Adipose tissue (tissue), 3 donors: ENCODE results near the gene GPX7. TPM values are rescaled to one million over a fixed set of nuclear protein-coding genes. Genes with fewer than 3 reads are reported as not detected.

Experiments
- H3K27ac ChIP-seq: one replicate; pipeline ENCODE4 v1.5.1; 2013; ENCODE audit warnings: low read depth, low read length
- WGBS, 3 donors: extraction: QIAGEN DNeasy Blood & Tissue Kit; methylation state at CpG; one replicate each; pipeline ENCODE4 v1.1.7; 2013; 5-methylcytosine and 5-hydroxymethylcytosine counted together
- polyA plus RNA-seq, 3 donors: library from polyadenylated mRNA; stranded (reverse); fragments of 200-250 nt; gene quantifications; one replicate each; pipeline ENCODE4 v1.2.3, GENCODE V29; 2013
- donor health status: healthy with polysubstance abuse.
- donor health status: Bipolar disorder and iron deficiency.
- donor health status: healthy.

The GPX7 gene
- polyA plus RNA-seq, 3 donors, result 8.2 to 10.6 (median 8.7) TPM

GRCh38 chr1:52614671-52615070, 12.5 kb downstream of the GPX7 start:
- H3K27ac ChIP-seq, result no peak overlapping the region
- 89 to 97% (median 93%) methylated on average over 5 of the region's 5 CpGs for WGBS, 3 donors

GRCh38 chr1:52615489-52616042, 13.4 kb downstream of the GPX7 start:
- 74 to 80% (median 79%) methylated on average over 5 of the region's 5 CpGs for WGBS, 3 donors
- H3K27ac ChIP-seq, result no peak overlapping the region

- WGBS, 3 donors, result 98 to 100% (median 100%) methylated on average over 2 of the region's 2 CpGs
- H3K27ac ChIP-seq, result no peak overlapping the region
These were observed 19.8 kb downstream of the GPX7 start for GRCh38 chr1:52621950-52622349.

- no peak overlapping the region for H3K27ac ChIP-seq
These were observed 21.6 kb downstream of the GPX7 start for GRCh38 chr1:52623812-52624211.

GRCh38 chr1:52627028-52627427, 24.9 kb downstream of the GPX7 start:
- no peak overlapping the region for H3K27ac ChIP-seq
- WGBS, 3 donors, result 69 to 96% (median 73%) methylated on average over 2 of the region's 2 CpGs

More at GRCh38 chr1:52623812-52624211, 21.6 kb downstream of the GPX7 start:
- 93 to 97% (median 95%) methylated on average over 3 of the region's 3 CpGs for WGBS, 3 donors

GRCh38 chr1:52628614-52629324, 26.6 kb downstream of the GPX7 start:
- H3K27ac ChIP-seq, result no peak overlapping the region
- WGBS, 3 donors, result 69 to 75% (median 71%) methylated on average over 8 of the region's 8 CpGs

- WGBS, 3 donors, result 39 to 71% (median 59%) methylated on average over 7 of the region's 7 CpGs
- no peak overlapping the region for H3K27ac ChIP-seq
These were observed 27.1 kb downstream of the GPX7 start for GRCh38 chr1:52629325-52629643.

- WGBS, 3 donors, result 82 to 98% (median 97%) methylated on average over 2 of the region's 2 CpGs
- no peak overlapping the region for H3K27ac ChIP-seq
These were observed 27.5 kb downstream of the GPX7 start for GRCh38 chr1:52629667-52630066.

- no peak overlapping the region for H3K27ac ChIP-seq
- 75 to 78% (median 76%) methylated on average over 8 of the region's 8 CpGs for WGBS, 3 donors
These were observed 29.7 kb downstream of the GPX7 start for GRCh38 chr1:52631759-52632331.

GRCh38 chr1:52632732-52633290, 30.6 kb downstream of the GPX7 start, which contains the start of gene SHISAL2A:
Gene SHISAL2A (plus strand): TSS chr1:52633168. CDS start chr1:52633494, 326 bp downstream.
- no peak within 1 kb of the TSS for H3K27ac ChIP-seq

GRCh38 chr1:52633291-52633754, 31.2 kb downstream of the GPX7 start:
- WGBS, 3 donors, result 5 to 6% (median 5%) methylated on average over 44 to 52 of the region's 52 CpGs
- no peak overlapping the region for H3K27ac ChIP-seq

More at GRCh38 chr1:52632732-52633290, 30.6 kb downstream of the GPX7 start, which contains the start of gene SHISAL2A:
- WGBS, 3 donors, result 9 to 21% (median 16%) methylated on average over 37 to 51 of the region's 53 CpGs

- WGBS, 3 donors, result 76 to 98% (median 88%) methylated on average over 4 of the region's 4 CpGs
- no peak overlapping the region for H3K27ac ChIP-seq
These were observed 31.9 kb downstream of the GPX7 start for GRCh38 chr1:52634111-52634510.

GRCh38 chr1:52635321-52636089, 33.3 kb downstream of the GPX7 start:
- no peak overlapping the region for H3K27ac ChIP-seq
- 51 to 80% (median 72%) methylated on average over 4 of the region's 4 CpGs for whole genome bisulfite sequencing, 3 donors

- H3K27ac ChIP-seq, result no peak overlapping the region
These were observed 34.8 kb downstream of the GPX7 start for GRCh38 chr1:52636721-52637695.

GRCh38 chr1:52637946-52638345, 35.8 kb downstream of the GPX7 start:
- WGBS, 3 donors, result 73 to 80% (median 76%) methylated on average over 4 of the region's 4 CpGs
- H3K27ac ChIP-seq, result no peak overlapping the region

More at GRCh38 chr1:52636721-52637695, 34.8 kb downstream of the GPX7 start:
- 35 to 64% (median 45%) methylated on average over 11 of the region's 11 CpGs for WGBS, 3 donors

- H3K27ac ChIP-seq, result no peak overlapping the region
- 89 to 96% (median 92%) methylated on average over 6 of the region's 6 CpGs for WGBS, 3 donors
These were observed 38.5 kb downstream of the GPX7 start for GRCh38 chr1:52640697-52641096.

- no peak overlapping the region for H3K27ac ChIP-seq
- 75 to 82% (median 79%) methylated on average over 4 of the region's 4 CpGs for WGBS, 3 donors
These were observed 39.1 kb downstream of the GPX7 start for GRCh38 chr1:52641307-52641706.
